Thyroid gland (tissue), 4 donors: ENCODE data around the gene MTHFD1L. TPM values are rescaled to one million over a fixed set of nuclear protein-coding genes. Genes with fewer than 3 reads are reported as not detected.
"Not testable (repeated sequence)": the region's sequence is repeated elsewhere in the genome, so short reads cannot be mapped to it uniquely, and the experiment has no call there.

Experiments used
- DNase-seq, 2 donors: peaks; one replicate each; pipeline ENCODE4 v3.0.0-alpha.2; 2019
- H3K27ac ChIP-seq, 3 donors: fragments of 200-600 bp; sonication (generic); 1 replicate in 2 of 3; 2 replicates in 1 of 3; pipeline ENCODE4 v1.5.1; 2016 to 2019; ENCODE audit warnings: mild to moderate bottlenecking in 1 of 3, moderate library complexity in 1 of 3
- H3K27me3 ChIP-seq: fragments of 200-600 bp; sonication (generic); one replicate; pipeline ENCODE4 v1.5.1; 2019
- H3K36me3 ChIP-seq, 2 donors: fragments of 200-600 bp; sonication (generic); one replicate each; pipeline ENCODE4 v1.5.1; 2016 to 2019
- H3K4me1 ChIP-seq, 2 donors: fragments of 200-600 bp; sonication (generic); one replicate each; pipeline ENCODE4 v1.5.1; 2017 to 2019
- H3K4me3 ChIP-seq, 3 donors: fragments of 200-600 bp; sonication (generic); replicated peaks in 1 of 3; 1 replicate in 2 of 3; 2 replicates in 1 of 3; pipeline ENCODE4 v1.5.1; 2016; ENCODE audit warnings: mild to moderate bottlenecking in 1 of 3
- H3K9me3 ChIP-seq: fragments of 200-600 bp; sonication (generic); one replicate; pipeline ENCODE4 v1.5.1; 2017
- CTCF ChIP-seq, 6 experiments: fragments of 200-600 bp in 3 of 6; fragments of 450-650 bp in 3 of 6; sonication (generic) in 3 of 6; IDR thresholded peaks; one replicate each; pipeline ENCODE4 v1.5.1; 2016 to 2019; ENCODE audit warnings: antibody characterized with exemption in 6 of 6, mild to moderate bottlenecking in 2 of 6, inconsistent platforms in 1 of 6, moderate library complexity in 1 of 6
- POLR2A ChIP-seq, 2 donors: fragments of 450-650 bp; IDR thresholded peaks; one replicate each; pipeline ENCODE4 v1.6.1; 2017; ENCODE audit warnings: antibody characterized with exemption in 2 of 2, mild to moderate bottlenecking in 2 of 2, moderate library complexity in 1 of 2
- WGBS, 2 donors: methylation state at CpG; one replicate each; pipeline ENCODE4 v1.1.5; 2017; 5-methylcytosine and 5-hydroxymethylcytosine counted together
- intact Hi-C: fragments of 100-400 bp; cut with DNase I; formaldehyde crosslinking; loops from one replicate; pipeline ENCODE4 v1.15.1; 2023
- total RNA-seq, 4 donors: library from RNA; depleted of rRNA; stranded (reverse); fragments of >200 nt; gene quantifications; one replicate each; pipeline ENCODE4 v1.2.3, GENCODE V29; 2016

The MTHFD1L gene
- total RNA-seq, 4 donors from 2014 or later = 8.7 to 14.6 (median 11.0) TPM

- WGBS, 2 donors = 94 to 96% methylated on average over 5 of the region's 5 CpGs
- DNase-seq, H3K36me3 ChIP-seq, H3K9me3 ChIP-seq, H3K27ac ChIP-seq, H3K27me3 ChIP-seq, H3K4me1 ChIP-seq, H3K4me3 ChIP-seq, intact Hi-C loops: not testable (repeated sequence)
Measured at GRCh38 chr6:151127133-151127798, 261.8 kb downstream of the MTHFD1L start.

- no peak for TF ChIP-seq CTCF (IDR thresholded peaks at IDR 0.05)
- TF ChIP-seq POLR2A (IDR thresholded peaks at IDR 0.05) = no peak
- no peaks in the 10 kb centered on the region for H3K36me3 ChIP-seq
- no peak overlapping the region for H3K4me3 ChIP-seq
- no peaks in the 10 kb centered on the region for H3K27me3 ChIP-seq
- H3K4me1 ChIP-seq = peaks cover 0 to 6% of the 10 kb centered on the region in 2 donors
- no peak for DNase-seq
- intact Hi-C loops = no loop called here
- no peaks in the 10 kb centered on the region for H3K9me3 ChIP-seq
- 81 to 85% methylated on average over 4 to 5 of the region's 5 CpGs for WGBS, 2 donors
- H3K27ac ChIP-seq = no peak overlapping the region
Measured at GRCh38 chr6:151128763-151129370, 263.4 kb downstream of the MTHFD1L start.

GRCh38 chr6:151130329-151130728 is 264.8 kb downstream of the MTHFD1L start:
- H3K36me3 ChIP-seq = no peaks in the 10 kb centered on the region
- H3K4me3 ChIP-seq = no peak overlapping the region
- 86 to 92% methylated on average over 6 of the region's 6 CpGs for WGBS, 2 donors
- no peaks in the 10 kb centered on the region for H3K27me3 ChIP-seq
- DNase-seq = no peak
- no peak overlapping the region for H3K27ac ChIP-seq
- TF ChIP-seq CTCF (IDR thresholded peaks at IDR 0.05) = no peak
- TF ChIP-seq POLR2A (IDR thresholded peaks at IDR 0.05) = no peak
- H3K4me1 ChIP-seq = peaks cover 0 to 6% of the 10 kb centered on the region in 2 donors
- no peaks in the 10 kb centered on the region for H3K9me3 ChIP-seq
- intact Hi-C loops = no loop called here

- H3K27ac ChIP-seq = no peak overlapping the region
- H3K9me3 ChIP-seq = no peaks in the 10 kb centered on the region
- H3K27me3 ChIP-seq = no peaks in the 10 kb centered on the region
- WGBS, 2 donors = 97 to 98% methylated on average over 3 of the region's 3 CpGs
- no peaks in the 10 kb centered on the region for H3K4me1 ChIP-seq
- no peak for TF ChIP-seq CTCF (IDR thresholded peaks at IDR 0.05)
- no peak for TF ChIP-seq POLR2A (IDR thresholded peaks at IDR 0.05)
- H3K4me3 ChIP-seq = no peak overlapping the region
- no peak for DNase-seq
- no peaks in the 10 kb centered on the region for H3K36me3 ChIP-seq
- intact Hi-C loops = no loop called here
Measured at GRCh38 chr6:151131324-151132007, 266.0 kb downstream of the MTHFD1L start.

GRCh38 chr6:151136141-151136755 is 270.7 kb downstream of the MTHFD1L start:
- no peaks in the 10 kb centered on the region for H3K4me1 ChIP-seq
- H3K27me3 ChIP-seq = no peaks in the 10 kb centered on the region
- H3K36me3 ChIP-seq = no peaks in the 10 kb centered on the region
- WGBS, 2 donors = 47 to 58% methylated on average over 12 of the region's 12 CpGs
- TF ChIP-seq CTCF (IDR thresholded peaks at IDR 0.05) (no peak), POLR2A (IDR thresholded peaks at IDR 0.05) (no peak)
- H3K27ac ChIP-seq = no peak overlapping the region
- H3K4me3 ChIP-seq = no peak overlapping the region
- H3K9me3 ChIP-seq = no peaks in the 10 kb centered on the region
- intact Hi-C loops = no loop called here
- no peak for DNase-seq
